Spleen (tissue), 7 donors: ENCODE data around the gene MAGI2.

Source experiments
- CTCF ChIP-seq, 11 experiments: fragments of 200-600 bp in 7 of 11; fragments of 450-650 bp in 4 of 11; sonication (generic) in 4 of 11; IDR thresholded peaks in 8 of 11; conservative IDR thresholded peaks in 3 of 11; 1 replicate in 7 of 11; 2 replicates in 4 of 11; pipeline versions ENCODE4 v1.4.0 to v1.8.0; 2016 to 2021; ENCODE audit warnings: antibody characterized with exemption in 11 of 11, inconsistent platforms in 4 of 11, mild to moderate bottlenecking in 1 of 11
- POLR2AphosphoS5 ChIP-seq, 3 donors: sonication (generic); formaldehyde crosslinking; IDR thresholded peaks; one replicate each; pipeline ENCODE4 v1.5.1; 2017; ENCODE audit warnings: antibody characterized with exemption in 3 of 3
- donor health status: DM: no; HTN: no; CAD: no; lungs with moderate emphysema.
- donor health status: DM: no; HTN: no; CAD: no.
- donor health status: DM: no; HTN: no; CAD: no.

- TF ChIP-seq CTCF (IDR thresholded peaks at IDR 0.05 in 8 of 11, conservative IDR thresholded peaks at IDR 0.05 in 3 of 11), result no peak
- no peak for TF ChIP-seq POLR2AphosphoS5 (IDR thresholded peaks at IDR 0.05)
These were observed 1361.1 kb downstream of the MAGI2 start for GRCh38 chr7:78092331-78092730.
